Lung (tissue), 12 donors: ENCODE measurements around the gene SLC16A5. TPM values are rescaled to one million over a fixed set of nuclear protein-coding genes. Genes with fewer than 3 reads are reported as not detected.

Source experiments
- ATAC-seq: fragments of 200-7000 bp; cut with Tn5 transposase; one replicate; pipeline ENCODE4 v1.9.1; 2020; ENCODE audit warnings: moderate number of reproducible peaks; ENCODE audit not compliant: insufficient read depth, low FRiP score
- DNase-seq, 3 donors: peaks; one replicate each; pipeline ENCODE4 v3.0.0-alpha.2; 2013 to 2017
- H3K27ac ChIP-seq, 2 donors: one replicate each; pipeline ENCODE4 v1.5.1; 2013; ENCODE audit warnings: mild to moderate bottlenecking in 2 of 2, moderate library complexity in 2 of 2, control low read depth in 1 of 2, inconsistent platforms in 1 of 2, low read depth in 1 of 2, low read length in 1 of 2
- H3K27me3 ChIP-seq, 3 donors: one replicate each; pipeline ENCODE4 v1.5.1; 2013; ENCODE audit warnings: low read length in 2 of 3; ENCODE audit not compliant: control insufficient read depth in 3 of 3, insufficient read depth in 3 of 3
- H3K36me3 ChIP-seq, 4 donors: one replicate each; pipeline ENCODE4 v1.5.1; 2013; ENCODE audit warnings: low read length in 4 of 4, mild to moderate bottlenecking in 1 of 4, moderate library complexity in 1 of 4; ENCODE audit not compliant: control insufficient read depth in 4 of 4, insufficient read depth in 4 of 4
- H3K4me1 ChIP-seq, 5 donors: one replicate each; pipeline ENCODE4 v1.5.1; 2013; ENCODE audit warnings: low read length in 5 of 5, mild to moderate bottlenecking in 2 of 5, moderate library complexity in 1 of 5; ENCODE audit not compliant: control insufficient read depth in 5 of 5, insufficient read depth in 5 of 5
- H3K4me3 ChIP-seq: one replicate; pipeline ENCODE4 v1.5.1; 2013; ENCODE audit warnings: mild to moderate bottlenecking, control low read depth, moderate library complexity
- H3K9ac ChIP-seq, 2 donors: one replicate each; pipeline ENCODE4 v1.5.1; 2013; ENCODE audit warnings: low read length in 2 of 2, control low read depth in 1 of 2; ENCODE audit not compliant: insufficient read depth in 1 of 2
- H3K9me3 ChIP-seq, 4 donors: one replicate each; pipeline ENCODE4 v1.5.1; 2013; ENCODE audit warnings: low read length in 3 of 4, mild to moderate bottlenecking in 1 of 4, moderate library complexity in 1 of 4; ENCODE audit not compliant: control insufficient read depth in 4 of 4, insufficient read depth in 3 of 4
- CTCF ChIP-seq: IDR thresholded peaks from 2 replicates; pipeline ENCODE4 v1.5.1; 2012; ENCODE audit warnings: mild to moderate bottlenecking; ENCODE audit errors: control extremely low read depth, extremely low read depth
- WGBS, 2 donors: extraction: QIAGEN DNeasy Blood & Tissue Kit; methylation state at CpG; one replicate each; pipeline ENCODE4 v1.1.7; 2013; 5-methylcytosine and 5-hydroxymethylcytosine counted together
- polyA plus RNA-seq, 2 donors: library from polyadenylated mRNA; stranded (reverse); fragments of 200-250 nt; gene quantifications; one replicate each; pipeline ENCODE4 v1.2.1, GENCODE V29; 2013
- total RNA-seq, 2 donors: library from RNA; depleted of rRNA in 1 of 2; stranded (reverse); fragments of >200 nt in 1 of 2; gene quantifications; one replicate each; pipeline ENCODE4 v1.2.1, GENCODE V29; 2014 to 2021
- donor health status: control.
- donor health status: control.
- donor health status: Bipolar disorder and iron deficiency.
- donor health status: healthy.
- donor health status: DM: yes; HTN: yes; CAD: no.

SLC16A5 gene
- total and polyA plus RNA-seq, 4 donors = 27.9 to 74.0 (median 42.4) TPM

DNA sequence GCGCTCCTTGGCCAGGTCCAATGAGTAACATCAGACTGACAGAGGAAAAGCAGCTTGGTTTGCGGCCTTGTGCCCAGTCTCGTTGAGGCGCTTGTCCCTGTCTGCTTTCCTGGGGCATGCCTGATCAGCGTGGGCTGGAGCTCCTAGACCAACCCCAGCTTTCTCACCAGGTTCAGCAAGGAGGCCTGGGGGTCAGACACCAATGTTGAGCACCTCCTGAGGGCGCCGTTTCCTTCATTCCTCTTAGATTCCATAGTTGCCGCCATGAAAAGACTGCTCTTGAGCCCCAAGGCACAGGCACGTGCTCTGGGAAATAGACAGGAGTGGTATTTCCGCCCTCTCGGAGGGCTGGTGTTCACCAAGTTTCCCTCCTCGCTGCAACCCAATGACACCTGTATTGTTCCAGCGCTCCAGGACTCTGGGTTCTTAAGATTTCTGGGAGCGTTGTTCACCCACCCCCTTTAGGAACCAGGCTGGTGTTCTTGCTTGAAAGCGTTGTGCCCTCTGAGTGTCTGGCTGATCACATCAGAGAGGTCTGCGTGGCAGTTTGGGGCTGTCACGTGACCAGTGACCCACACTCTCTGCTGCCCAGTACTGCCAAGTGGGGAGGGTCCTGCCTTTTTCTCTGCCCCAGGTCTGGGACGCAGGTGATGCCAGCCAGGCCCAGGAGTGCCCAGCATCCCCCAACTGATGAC is 22.7 kb upstream of the SLC16A5 start:
- Histone ChIP-seq H3K36me3 (peaks cover 0 to 41% (median 26%) of the 10 kb centered on the region in 4 donors), H3K27ac (no peak overlapping the region), H3K9ac (no peak overlapping the region), H3K9me3 (peaks cover 0 to 3% (median 0%) of the 10 kb centered on the region in 4 donors), H3K4me3 (no peak overlapping the region), H3K4me1 (peaks cover 0 to under 1% (median 0%) of the 10 kb centered on the region in 5 donors), H3K27me3 (no peaks in the 10 kb centered on the region)
- ATAC-seq = no peak
- DNase-seq = no peak
- 95 to 96% methylated on average over 18 of the region's 18 CpGs for WGBS, 2 donors
- no peak for TF ChIP-seq CTCF

GRCh38 chr17:75065562-75066151 is 22.1 kb upstream of the SLC16A5 start:
- H3K4me1 ChIP-seq = no peaks in the 10 kb centered on the region
- H3K9ac ChIP-seq = no peak overlapping the region
- no peak for TF ChIP-seq CTCF
- H3K4me3 ChIP-seq = no peak overlapping the region
- DNase-seq (no peak), ATAC-seq (no peak)
- H3K27ac ChIP-seq = no peak overlapping the region
- peaks cover 0 to 38% (median 26%) of the 10 kb centered on the region in 4 donors for H3K36me3 ChIP-seq
- 75 to 80% methylated on average over 6 of the region's 6 CpGs for WGBS, 2 donors
- peaks cover 0 to 3% (median 0%) of the 10 kb centered on the region in 4 donors for H3K9me3 ChIP-seq
- no peaks in the 10 kb centered on the region for H3K27me3 ChIP-seq

DNA sequence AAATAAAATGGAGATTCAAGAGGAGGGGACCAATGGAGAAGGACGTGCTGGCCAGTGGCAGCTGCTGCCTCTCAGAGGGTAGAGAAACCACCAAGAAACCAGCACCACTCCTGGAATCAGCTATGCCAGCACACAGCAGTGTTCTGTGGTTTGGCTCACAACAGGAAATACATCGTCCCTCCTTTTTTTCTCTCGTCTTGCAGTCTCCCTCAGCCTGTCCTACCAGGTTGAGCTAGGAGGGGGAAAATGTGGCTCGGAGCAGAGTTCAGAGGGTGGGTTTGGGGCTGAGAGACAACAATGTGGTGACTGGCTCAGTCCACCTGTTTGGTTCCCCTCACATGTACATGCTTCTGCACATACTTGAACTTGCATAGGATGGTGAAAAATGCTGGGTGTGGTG is 19.9 kb upstream of the SLC16A5 start:
- no peak overlapping the region for H3K4me3 ChIP-seq
- no peaks in the 10 kb centered on the region for H3K4me1 ChIP-seq
- H3K27ac ChIP-seq = no peak overlapping the region
- no peaks in the 10 kb centered on the region for H3K27me3 ChIP-seq
- H3K9me3 ChIP-seq = peaks cover 0 to 1% (median 0%) of the 10 kb centered on the region in 4 donors
- no peak for ATAC-seq
- H3K9ac ChIP-seq = no peak overlapping the region
- WGBS, 2 donors = 30 to 45% methylated on average over 4 of the region's 4 CpGs
- no peak for TF ChIP-seq CTCF
- no peak for DNase-seq
- peaks cover 0 to 26% (median 16%) of the 10 kb centered on the region in 4 donors for H3K36me3 ChIP-seq
